Astrocyte of the spinal cord (primary cell): ENCODE measurements around the gene SH3BGR.

Source experiments
- DNase-seq: peaks from one replicate; pipeline ENCODE4 v3.0.0; 2011; ENCODE audit warnings: low read depth, low spot score
- H3K4me3 ChIP-seq: 2 replicates; pipeline ENCODE4 v1.5.1; 2011; ENCODE audit warnings: low read depth, mild to moderate bottlenecking, low read length, moderate library complexity
- CTCF ChIP-seq: IDR thresholded peaks from 2 replicates; pipeline ENCODE4 v1.5.1; 2012; ENCODE audit warnings: low read depth, mild to moderate bottlenecking, low read length, inconsistent platforms
- in situ Hi-C: cut with HindIII; loops from 2 replicates; pipeline ENCODE4 v1.10.0; 2017; ENCODE audit warnings: low sequenced_read_pairs

SH3BGR gene

GRCh38 chr21:39489380-39489924 is 37.7 kb downstream of the SH3BGR start:
- in situ Hi-C loops, result no loop called here

GRCh38 chr21:39499156-39499555 is 47.4 kb downstream of the SH3BGR start:
- no peak for DNase-seq
- no peak overlapping the region for H3K4me3 ChIP-seq
- no peak for TF ChIP-seq CTCF
- in situ Hi-C loops, result no loop called here

More at GRCh38 chr21:39489380-39489924, 37.7 kb downstream of the SH3BGR start:
- no peak for TF ChIP-seq CTCF
- no peak overlapping the region for H3K4me3 ChIP-seq
- DNase-seq, result no peak

- no peak overlapping the region for H3K4me3 ChIP-seq
- in situ Hi-C loops, result no loop called here
- no peak for DNase-seq
- no peak for TF ChIP-seq CTCF
Measured at GRCh38 chr21:39502631-39503030, 50.9 kb downstream of the SH3BGR start.

GRCh38 chr21:39503123-39503762 is 51.5 kb downstream of the SH3BGR start:
- no peak overlapping the region for H3K4me3 ChIP-seq
- no peak for TF ChIP-seq CTCF
- DNase-seq, result no peak
- in situ Hi-C loops, result no loop called here

- no peak for TF ChIP-seq CTCF
- no peak overlapping the region for H3K4me3 ChIP-seq
- in situ Hi-C loops, result no loop called here
- DNase-seq, result no peak
Measured at GRCh38 chr21:39504230-39504629, 52.5 kb downstream of the SH3BGR start.

- TF ChIP-seq CTCF, result no peak
- in situ Hi-C loops, result no loop called here
- H3K4me3 ChIP-seq, result no peak overlapping the region
- DNase-seq, result no peak
Measured at GRCh38 chr21:39510240-39510639, 58.5 kb downstream of the SH3BGR start.

GRCh38 chr21:39511102-39511501 is 59.3 kb downstream of the SH3BGR start:
- no peak for TF ChIP-seq CTCF
- no peak for DNase-seq
- in situ Hi-C loops, result no loop called here
- H3K4me3 ChIP-seq, result no peak overlapping the region
